Astrocyte of the cerebellum (primary cell): ENCODE measurements around the gene ODAD3.

Experiments used
- DNase-seq: peaks from one replicate; pipeline ENCODE4 v3.0.0-alpha.2; 2011; ENCODE audit warnings: low read depth
- H3K4me3 ChIP-seq: 2 replicates; pipeline ENCODE4 v1.5.1; 2011; ENCODE audit warnings: mild to moderate bottlenecking, low read depth, low read length, moderate library complexity
- CTCF ChIP-seq: IDR thresholded peaks from 2 replicates; pipeline ENCODE4 v1.5.1; 2012; ENCODE audit warnings: low read length, low read depth, moderate library complexity, mild to moderate bottlenecking; ENCODE audit errors: missing control alignments
- in situ Hi-C: cut with HindIII; loops from 2 replicates; pipeline ENCODE4 v1.10.0; 2017; ENCODE audit warnings: low sequenced_read_pairs

The ODAD3 gene

DNA sequence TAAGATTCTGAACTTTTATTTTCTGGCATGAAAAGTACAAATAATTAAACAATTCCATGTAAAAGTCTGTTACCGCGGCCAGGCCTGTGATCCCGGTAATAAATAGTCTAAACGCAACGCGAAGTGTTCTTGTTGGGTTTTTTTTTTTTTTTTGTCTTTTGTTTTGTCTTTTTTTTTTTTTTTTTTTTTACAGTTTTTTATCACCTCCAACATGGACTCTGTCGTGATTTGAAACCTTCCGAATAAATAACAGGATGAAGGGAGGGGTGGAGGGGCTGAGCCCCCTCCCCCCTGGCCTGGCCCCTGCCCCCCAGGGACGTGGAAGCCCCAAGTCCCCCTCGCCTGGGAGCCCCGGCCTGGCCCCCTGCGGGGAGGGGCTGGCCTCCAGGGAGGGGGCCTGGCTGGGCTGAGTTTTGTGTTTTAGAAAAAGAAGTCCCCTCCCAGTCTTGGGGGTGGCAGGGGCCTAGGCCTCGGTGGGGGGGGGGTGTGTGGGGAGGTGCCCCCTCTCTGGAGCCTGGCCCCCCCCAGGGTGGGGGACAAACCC, 16.5 kb upstream of the ODAD3 start:
- in situ Hi-C loops, result no loop called here
- no peak for DNase-seq
- no peak overlapping the region for H3K4me3 ChIP-seq
- no peak for TF ChIP-seq CTCF

DNA sequence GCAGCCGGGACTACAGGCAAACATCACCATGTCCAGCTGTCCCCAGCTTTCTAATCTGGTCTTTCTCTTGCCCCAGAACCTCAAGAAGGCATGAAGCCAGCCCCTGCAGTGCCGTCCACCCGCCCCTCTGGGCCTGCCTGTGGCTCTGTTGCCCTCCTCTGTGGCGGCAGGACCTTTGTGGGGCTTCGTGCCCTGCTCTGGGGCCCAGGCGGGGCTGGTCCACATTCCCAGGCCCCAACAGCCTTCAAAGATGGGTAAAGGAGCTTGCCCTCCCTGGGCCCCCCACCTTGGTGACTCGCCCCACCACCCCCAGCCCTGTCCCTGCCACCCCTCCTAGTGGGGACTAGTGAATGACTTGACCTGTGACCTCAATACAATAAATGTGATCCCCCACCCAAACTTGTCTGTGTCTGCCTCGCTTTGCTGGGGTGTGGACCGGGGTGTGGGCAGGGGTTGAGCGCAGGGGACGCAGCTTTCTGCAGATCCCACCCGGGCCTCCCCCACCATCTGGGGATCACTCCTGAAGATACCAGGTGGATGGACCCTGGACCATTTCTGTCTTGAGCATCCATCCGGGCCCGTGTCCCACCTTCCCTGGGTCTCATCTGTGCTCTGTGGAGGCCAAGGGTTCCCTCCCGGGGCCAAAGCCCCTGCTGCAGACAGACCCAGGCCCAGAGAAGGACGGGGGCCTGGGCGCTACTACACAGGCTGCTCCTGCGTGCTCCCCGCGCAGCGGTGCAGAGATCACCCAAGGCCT, 15.8 kb upstream of the ODAD3 start:
- no peak for DNase-seq
- no peak overlapping the region for H3K4me3 ChIP-seq
- no peak for TF ChIP-seq CTCF
- in situ Hi-C loops, result no loop called here

- in situ Hi-C loops, result no loop called here
- no peak overlapping the region for H3K4me3 ChIP-seq
- no peak for DNase-seq
- no peak for TF ChIP-seq CTCF
Observed at GRCh38 chr19:11448923-11449554, 14.1 kb upstream of the ODAD3 start.

GRCh38 chr19:11448410-11448809, 13.5 kb upstream of the ODAD3 start:
- no peak overlapping the region for H3K4me3 ChIP-seq
- in situ Hi-C loops, result no loop called here
- TF ChIP-seq CTCF, result no peak
- DNase-seq, result no peak

DNA sequence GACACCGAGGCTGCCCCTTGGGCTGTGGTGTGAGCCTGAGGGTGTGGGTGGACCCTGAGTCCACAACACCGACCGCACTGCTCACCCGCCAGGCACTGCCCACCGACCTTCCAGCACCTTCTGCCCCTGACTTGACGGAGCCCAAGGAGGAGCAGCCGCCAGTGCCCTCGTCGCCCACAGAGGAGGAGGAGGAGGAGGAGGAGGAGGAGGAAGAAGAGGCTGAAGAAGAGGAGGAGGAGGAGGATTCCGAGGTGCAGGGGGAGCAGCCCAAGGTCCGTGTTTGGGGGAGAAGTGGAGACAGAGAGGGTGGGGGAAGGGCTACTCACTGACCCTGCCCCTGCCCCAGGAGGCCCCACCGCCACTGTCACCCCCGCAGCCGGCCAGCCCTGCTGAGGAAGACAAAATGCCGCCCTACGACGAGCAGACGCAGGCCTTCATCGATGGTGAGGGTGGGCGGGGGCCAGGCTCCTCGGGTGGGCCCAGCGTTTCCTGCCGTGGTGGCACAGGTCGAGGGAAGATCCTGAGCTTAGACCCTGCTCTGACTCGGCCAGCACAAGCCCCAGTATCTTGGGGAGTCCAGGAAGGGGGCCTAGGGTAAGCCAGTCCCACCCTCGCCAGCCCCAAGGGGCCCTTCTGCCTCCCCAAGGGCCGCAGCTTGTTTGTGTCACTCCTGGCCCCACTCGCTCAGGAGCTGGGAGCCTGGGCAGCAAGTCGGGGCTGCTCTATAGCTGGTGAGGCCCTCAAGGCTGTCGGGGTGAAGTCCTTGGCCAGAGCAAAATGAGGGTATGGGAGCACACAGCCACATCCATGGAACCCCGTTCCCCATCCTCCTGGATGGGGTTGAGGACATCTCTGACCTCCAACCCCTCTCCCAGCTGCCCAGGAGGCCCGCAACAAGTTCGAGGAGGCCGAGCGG, 12.7 kb upstream of the ODAD3 start:
- H3K4me3 ChIP-seq, result no peak overlapping the region
- DNase-seq, result no peak
- in situ Hi-C loops, result no loop called here
- no peak for TF ChIP-seq CTCF

- DNase-seq, result no peak
- in situ Hi-C loops, result no loop called here
- peak; percentile 77 for TF ChIP-seq CTCF
- H3K4me3 ChIP-seq, result no peak overlapping the region
Observed at GRCh38 chr19:11446652-11447301, 11.9 kb upstream of the ODAD3 start.
